Activated naive CD8-positive, alpha-beta T cell treated with anti-CD3 and anti-CD28 coated beads for 36 hours (primary cell): ENCODE results near the gene PSKH1. TPM values are rescaled to one million over a fixed set of nuclear protein-coding genes. Genes with fewer than 3 reads are reported as not detected.
"Not testable (repeated sequence)": the region's sequence is repeated elsewhere in the genome, so short reads cannot be mapped to it uniquely, and the experiment has no call there.

ENCODE experiments used
- DNase-seq: peaks from one replicate; pipeline ENCODE4 v3.0.0; 2021
- H3K27ac Mint-ChIP-seq: one replicate; pipeline ENCODE4 v1.8.0; 2022; ENCODE audit warnings: mild to moderate bottlenecking, moderate library complexity, mixed read lengths
- H3K27me3 Mint-ChIP-seq: one replicate; pipeline ENCODE4 v1.8.0; 2022; ENCODE audit warnings: mild to moderate bottlenecking, mixed read lengths
- H3K36me3 Mint-ChIP-seq: one replicate; pipeline ENCODE4 v1.8.0; 2021; ENCODE audit warnings: mild to moderate bottlenecking, mixed read lengths
- H3K4me1 Mint-ChIP-seq: one replicate; pipeline ENCODE4 v1.8.0; 2021; ENCODE audit warnings: mixed read lengths
- H3K4me3 Mint-ChIP-seq: one replicate; pipeline ENCODE4 v1.8.0; 2022; ENCODE audit warnings: mild to moderate bottlenecking, moderate library complexity, mixed read lengths
- H3K9me3 Mint-ChIP-seq: one replicate; pipeline ENCODE4 v1.8.0; 2022; ENCODE audit warnings: mixed read lengths
- total RNA-seq, 2 experiments: library from RNA; stranded (reverse); gene quantifications; one replicate each; pipeline ENCODE4 v1.2.3, GENCODE V29; 2021

PSKH1 gene
- total RNA-seq, 2 experiments from 2014 or later = 9.9 to 10.6 TPM

GRCh38 chr16:67892375-67892774 is 679 bp upstream of the PSKH1 start:
- no peaks in the 10 kb centered on the region for H3K27me3 Mint-ChIP-seq
- peaks cover 19% of the 10 kb centered on the region for H3K4me1 Mint-ChIP-seq
- peak overlapping the region; percentile 81 for H3K4me3 Mint-ChIP-seq
- peak overlapping the region; percentile 46 for H3K27ac Mint-ChIP-seq
- DNase-seq = no peak
- H3K36me3 Mint-ChIP-seq = no peaks in the 10 kb centered on the region
- H3K9me3 Mint-ChIP-seq = no peaks in the 10 kb centered on the region

- no peaks in the 10 kb centered on the region for H3K36me3 Mint-ChIP-seq
Measured at GRCh38 chr16:67893743-67894399, 817 bp downstream of the PSKH1 start.

GRCh38 chr16:67897231-67897630 is 4.2 kb downstream of the PSKH1 start:
- H3K27ac Mint-ChIP-seq = no peak overlapping the region
- peaks cover 24% of the 10 kb centered on the region for H3K4me1 Mint-ChIP-seq
- H3K27me3 Mint-ChIP-seq = no peaks in the 10 kb centered on the region
- H3K36me3 Mint-ChIP-seq = no peaks in the 10 kb centered on the region
- DNase-seq = no peak
- no peak overlapping the region for H3K4me3 Mint-ChIP-seq
- H3K9me3 Mint-ChIP-seq = no peaks in the 10 kb centered on the region

More at GRCh38 chr16:67893743-67894399, 817 bp downstream of the PSKH1 start:
- H3K4me3 Mint-ChIP-seq = peak overlapping the region; percentile 97
- peak overlapping the region; percentile 93 for H3K27ac Mint-ChIP-seq
- H3K4me1 Mint-ChIP-seq = peaks cover 22% of the 10 kb centered on the region
- H3K9me3 Mint-ChIP-seq = no peaks in the 10 kb centered on the region
- H3K27me3 Mint-ChIP-seq = no peaks in the 10 kb centered on the region
- no peak for DNase-seq

GRCh38 chr16:67901734-67902133 is 8.7 kb downstream of the PSKH1 start:
- Mint-ChIP-seq H3K36me3 (peaks cover 6% of the 10 kb centered on the region), H3K4me3 (no peak overlapping the region), H3K27ac (no peak overlapping the region), H3K27me3 (no peaks in the 10 kb centered on the region), H3K4me1 (peaks cover 7% of the 10 kb centered on the region), H3K9me3 (no peaks in the 10 kb centered on the region)
- DNase-seq = no peak

GRCh38 chr16:67902831-67903230 is 9.8 kb downstream of the PSKH1 start:
- no peak for DNase-seq
- Mint-ChIP-seq H3K36me3 (peaks cover 6% of the 10 kb centered on the region), H3K27me3 (no peaks in the 10 kb centered on the region), H3K9me3 (no peaks in the 10 kb centered on the region), H3K27ac (no peak overlapping the region), H3K4me3 (no peak overlapping the region), H3K4me1 (peaks cover 11% of the 10 kb centered on the region)

- Mint-ChIP-seq H3K9me3 (no peaks in the 10 kb centered on the region), H3K4me3 (no peak overlapping the region), H3K27ac (no peak overlapping the region), H3K4me1 (peaks cover 13% of the 10 kb centered on the region), H3K36me3 (peaks cover 8% of the 10 kb centered on the region), H3K27me3 (no peaks in the 10 kb centered on the region)
- DNase-seq = no peak
Measured at GRCh38 chr16:67907397-67908180, 14.5 kb downstream of the PSKH1 start.

- DNase-seq = no peak
- Mint-ChIP-seq H3K27me3 (no peaks in the 10 kb centered on the region), H3K4me1 (peaks cover 11% of the 10 kb centered on the region), H3K9me3 (no peaks in the 10 kb centered on the region), H3K4me3 (no peak overlapping the region), H3K36me3 (peaks cover 5% of the 10 kb centered on the region), H3K27ac (no peak overlapping the region)
Measured at GRCh38 chr16:67909056-67909742, 16.1 kb downstream of the PSKH1 start.

- Mint-ChIP-seq H3K4me1 (peaks cover 13% of the 10 kb centered on the region), H3K27me3 (no peaks in the 10 kb centered on the region), H3K36me3 (peaks cover 4% of the 10 kb centered on the region), H3K4me3 (no peak overlapping the region), H3K27ac (no peak overlapping the region), H3K9me3 (no peaks in the 10 kb centered on the region)
- peak; percentile 25 for DNase-seq
Measured at GRCh38 chr16:67910158-67910557, 17.1 kb downstream of the PSKH1 start.

GRCh38 chr16:67914758-67915495 is 21.9 kb downstream of the PSKH1 start:
- Mint-ChIP-seq H3K36me3 (peaks cover 2% of the 10 kb centered on the region), H3K4me3 (no peak overlapping the region), H3K4me1 (peaks cover 19% of the 10 kb centered on the region), H3K27ac (no peak overlapping the region), H3K9me3 (no peaks in the 10 kb centered on the region), H3K27me3 (no peaks in the 10 kb centered on the region)
- DNase-seq = no peak

GRCh38 chr16:67915496-67915769 is 22.4 kb downstream of the PSKH1 start:
- DNase-seq, H3K4me3 Mint-ChIP-seq, H3K27ac Mint-ChIP-seq, H3K9me3 Mint-ChIP-seq, H3K36me3 Mint-ChIP-seq, H3K27me3 Mint-ChIP-seq: not testable (repeated sequence)
- peaks cover 16% of the 10 kb centered on the region for H3K4me1 Mint-ChIP-seq

- Mint-ChIP-seq H3K27me3 (no peaks in the 10 kb centered on the region), H3K9me3 (no peaks in the 10 kb centered on the region), H3K4me1 (peaks cover 16% of the 10 kb centered on the region), H3K27ac (no peak overlapping the region), H3K36me3 (peaks cover 2% of the 10 kb centered on the region), H3K4me3 (no peak overlapping the region)
- no peak for DNase-seq
Measured at GRCh38 chr16:67915831-67916723, 23.0 kb downstream of the PSKH1 start.

- Mint-ChIP-seq H3K9me3 (no peaks in the 10 kb centered on the region), H3K27ac (peak overlapping the region; percentile 85), H3K27me3 (no peaks in the 10 kb centered on the region), H3K36me3 (peaks cover 2% of the 10 kb centered on the region), H3K4me3 (no peak overlapping the region), H3K4me1 (peaks cover 23% of the 10 kb centered on the region)
- DNase-seq = no peak
Measured at GRCh38 chr16:67917140-67917851, 24.2 kb downstream of the PSKH1 start.

GRCh38 chr16:67917852-67918236 is 24.8 kb downstream of the PSKH1 start:
- Mint-ChIP-seq H3K9me3 (no peaks in the 10 kb centered on the region), H3K4me1 (peaks cover 26% of the 10 kb centered on the region), H3K27me3 (no peaks in the 10 kb centered on the region), H3K27ac (peak overlapping the region; percentile 85), H3K36me3 (peaks cover 2% of the 10 kb centered on the region), H3K4me3 (no peak overlapping the region)
- DNase-seq = peak; percentile 51
